ENCODE data around the gene MPV17.
"Not testable (repeated sequence)": the region's sequence is repeated elsewhere in the genome, so short reads cannot be mapped to it uniquely, and the experiment has no call there.

DNA sequence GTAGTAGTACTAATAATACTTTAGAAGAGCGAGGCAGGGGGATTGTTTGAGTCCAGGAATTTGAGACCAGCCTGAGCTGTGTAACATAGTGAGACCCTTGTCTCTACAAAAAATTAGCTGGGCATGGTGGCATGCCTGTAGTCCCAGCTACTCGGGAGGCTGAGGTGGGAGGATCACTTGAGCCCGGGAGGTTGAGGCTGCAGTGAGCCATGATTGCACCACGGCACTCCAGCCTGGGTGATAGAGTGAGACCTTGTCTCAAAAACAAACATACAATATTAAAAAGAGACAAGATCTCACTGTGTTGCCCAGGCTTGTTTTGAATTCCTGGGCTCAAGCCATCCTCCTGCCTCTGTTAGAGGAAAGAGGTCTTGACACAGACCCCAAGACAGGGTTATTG is 22.3 kb downstream of the MPV17 start:
- TF ChIP-seq, protein P1, sequence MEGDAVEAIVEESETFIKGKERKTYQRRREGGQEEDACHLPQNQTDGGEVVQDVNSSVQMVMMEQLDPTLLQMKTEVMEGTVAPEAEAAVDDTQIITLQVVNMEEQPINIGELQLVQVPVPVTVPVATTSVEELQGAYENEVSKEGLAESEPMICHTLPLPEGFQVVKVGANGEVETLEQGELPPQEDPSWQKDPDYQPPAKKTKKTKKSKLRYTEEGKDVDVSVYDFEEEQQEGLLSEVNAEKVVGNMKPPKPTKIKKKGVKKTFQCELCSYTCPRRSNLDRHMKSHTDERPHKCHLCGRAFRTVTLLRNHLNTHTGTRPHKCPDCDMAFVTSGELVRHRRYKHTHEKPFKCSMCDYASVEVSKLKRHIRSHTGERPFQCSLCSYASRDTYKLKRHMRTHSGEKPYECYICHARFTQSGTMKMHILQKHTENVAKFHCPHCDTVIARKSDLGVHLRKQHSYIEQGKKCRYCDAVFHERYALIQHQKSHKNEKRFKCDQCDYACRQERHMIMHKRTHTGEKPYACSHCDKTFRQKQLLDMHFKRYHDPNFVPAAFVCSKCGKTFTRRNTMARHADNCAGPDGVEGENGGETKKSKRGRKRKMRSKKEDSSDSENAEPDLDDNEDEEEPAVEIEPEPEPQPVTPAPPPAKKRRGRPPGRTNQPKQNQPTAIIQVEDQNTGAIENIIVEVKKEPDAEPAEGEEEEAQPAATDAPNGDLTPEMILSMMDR (IDR thresholded peaks at IDR 0.05): not testable (repeated sequence)
- TF ChIP-seq EZH2 (IDR thresholded peaks at IDR 0.05; ENCODE audit: borderline replicate concordance, insufficient read depth, low read depth, low read length, poor library complexity, severe bottlenecking): not testable (repeated sequence)

Data from B cell (primary cell).